ENCODE results near the gene HOATZ.
A peak's percentile ranks its signal among the peaks of the same experiment; 100 is the strongest.

- TF ChIP-seq CTCF (optimal IDR thresholded peaks at IDR 0.05 in 1 of 3, IDR thresholded peaks at IDR 0.05 in 1 of 3, conservative IDR thresholded peaks at IDR 0.05 in 1 of 3; ENCODE audit: extremely low read depth in 1 of 3, insufficient read depth in 2 of 3, low read length in 3 of 3) (peak; percentile 70 to 74 (median 74)), EZH2 (IDR thresholded peaks at IDR 0.05; ENCODE audit: low read length) (no peak)
Observed at GRCh38 chr11:111565114-111565720, 50.6 kb downstream of the HOATZ start.
